HG03095 (cell line): ENCODE results near the gene MAST3.
"Not testable (repeated sequence)": the region's sequence is repeated elsewhere in the genome, so short reads cannot be mapped to it uniquely, and the experiment has no call there.

Experiments
- ATAC-seq: cut with Tn5 transposase; IDR thresholded peaks from one replicate; pipeline ENCODE4 v1.9.1; 2021; ENCODE audit warnings: moderate library complexity; ENCODE audit not compliant: unreplicated experiment

Gene MAST3

DNA sequence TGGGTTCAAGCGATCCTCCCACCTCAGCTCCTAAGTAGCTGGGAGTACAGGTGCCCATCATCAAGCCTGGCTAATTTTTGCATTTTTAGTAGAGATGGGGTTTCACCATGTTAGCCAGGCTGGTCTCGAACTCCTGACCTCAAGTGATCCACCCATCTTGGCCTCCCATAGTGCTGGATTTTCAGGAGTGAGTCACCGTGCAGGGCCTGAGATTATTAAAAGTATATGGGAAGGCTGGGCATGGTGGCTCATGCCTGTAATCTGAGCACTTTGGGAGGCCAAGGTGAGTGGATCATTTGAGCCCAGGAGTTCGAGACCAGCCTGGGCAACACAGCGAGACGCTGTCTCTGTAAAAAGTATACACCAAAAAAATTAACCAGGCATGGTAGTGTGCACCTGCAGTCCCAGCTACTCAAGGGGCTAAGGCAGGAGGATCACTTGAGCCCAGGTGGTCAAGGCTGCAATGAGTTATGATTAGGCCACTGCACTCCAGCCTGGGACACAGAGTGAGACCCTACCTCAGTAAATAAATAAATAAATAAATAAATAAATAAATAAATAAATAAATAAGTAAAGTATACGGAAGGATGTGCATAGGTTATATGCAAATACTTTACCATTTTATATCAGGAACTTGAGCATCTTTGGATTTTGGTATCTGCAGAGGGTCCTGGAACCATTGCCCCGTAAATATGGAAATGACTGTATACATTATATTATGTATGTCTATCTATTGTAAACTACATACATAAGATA is 11.7 kb upstream of the MAST3 start:
- no peak for ATAC-seq

DNA sequence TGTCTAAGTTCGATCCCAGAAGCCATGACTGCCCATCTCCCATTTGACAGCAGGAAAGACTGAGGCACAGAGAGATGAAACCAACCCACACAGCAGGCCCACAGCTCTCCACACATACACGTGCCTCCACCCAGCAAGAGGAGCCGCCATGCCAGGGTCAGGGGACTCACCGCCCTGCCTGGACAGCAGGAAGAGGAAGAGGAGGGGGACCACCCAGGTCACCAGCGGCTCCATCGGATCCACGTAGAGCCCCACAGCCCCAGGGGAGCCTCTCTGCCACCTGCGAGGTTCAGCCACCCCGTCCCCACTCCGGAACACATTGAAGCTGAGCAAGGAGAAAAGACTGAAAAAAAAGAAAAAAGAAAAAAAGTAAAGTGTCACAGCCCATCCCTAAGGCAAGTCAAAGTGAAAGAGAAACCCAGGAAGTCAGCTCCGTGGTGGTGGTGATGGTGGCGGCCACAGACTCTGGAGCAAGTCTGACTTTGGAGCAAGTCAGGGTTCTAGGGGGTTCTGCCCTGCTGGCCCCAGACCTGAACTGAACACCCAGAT is 10.9 kb upstream of the MAST3 start, which contains the start of gene IL12RB1:
IL12RB1 (minus strand) TSS at position 345 of the 549 bp plus-strand sequence; CDS start at position 234, 111 bp downstream.
- ATAC-seq = no peak

DNA sequence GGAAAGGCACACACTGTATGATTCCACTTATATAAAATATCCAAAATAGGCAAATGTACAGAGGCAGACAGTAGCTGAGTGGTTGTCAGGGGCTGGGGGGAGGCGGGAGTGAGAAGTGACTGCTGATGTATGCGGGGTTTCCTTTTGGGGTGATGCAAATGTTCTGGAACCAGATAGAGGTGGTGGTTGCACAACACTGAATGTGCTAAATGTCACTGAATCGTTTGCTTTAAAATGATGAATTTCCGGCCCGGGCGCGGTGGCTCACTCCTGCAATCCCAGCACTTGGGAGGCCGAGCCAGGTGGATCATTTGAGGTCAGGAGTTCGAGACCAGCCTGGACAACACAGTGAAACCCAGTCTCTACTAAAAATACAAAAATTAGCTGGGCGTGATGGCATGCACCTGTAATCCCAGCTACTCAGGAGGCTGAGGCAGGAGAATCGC is 8.5 kb upstream of the MAST3 start:
- ATAC-seq = not testable (repeated sequence)

DNA sequence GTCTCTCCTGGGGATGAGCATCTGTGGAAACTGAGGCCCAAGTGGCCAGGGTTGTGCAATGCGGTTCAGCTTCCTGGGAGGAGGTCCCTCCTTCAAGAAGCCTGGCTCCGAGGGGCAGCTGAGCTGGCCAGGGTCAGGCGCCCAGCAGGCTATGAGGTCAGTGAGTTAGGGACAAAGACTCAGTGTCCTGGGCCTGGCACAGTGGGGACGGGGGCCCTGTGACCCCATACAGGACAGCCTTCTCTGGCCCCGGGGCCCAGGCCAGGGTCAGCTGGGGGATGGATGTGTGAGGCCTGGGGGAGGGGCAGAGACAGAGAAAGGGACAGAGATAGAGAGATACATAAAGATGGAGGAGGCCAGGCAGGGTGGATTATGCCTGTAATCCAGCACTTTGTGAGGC is 7.9 kb upstream of the MAST3 start:
- no peak for ATAC-seq

DNA sequence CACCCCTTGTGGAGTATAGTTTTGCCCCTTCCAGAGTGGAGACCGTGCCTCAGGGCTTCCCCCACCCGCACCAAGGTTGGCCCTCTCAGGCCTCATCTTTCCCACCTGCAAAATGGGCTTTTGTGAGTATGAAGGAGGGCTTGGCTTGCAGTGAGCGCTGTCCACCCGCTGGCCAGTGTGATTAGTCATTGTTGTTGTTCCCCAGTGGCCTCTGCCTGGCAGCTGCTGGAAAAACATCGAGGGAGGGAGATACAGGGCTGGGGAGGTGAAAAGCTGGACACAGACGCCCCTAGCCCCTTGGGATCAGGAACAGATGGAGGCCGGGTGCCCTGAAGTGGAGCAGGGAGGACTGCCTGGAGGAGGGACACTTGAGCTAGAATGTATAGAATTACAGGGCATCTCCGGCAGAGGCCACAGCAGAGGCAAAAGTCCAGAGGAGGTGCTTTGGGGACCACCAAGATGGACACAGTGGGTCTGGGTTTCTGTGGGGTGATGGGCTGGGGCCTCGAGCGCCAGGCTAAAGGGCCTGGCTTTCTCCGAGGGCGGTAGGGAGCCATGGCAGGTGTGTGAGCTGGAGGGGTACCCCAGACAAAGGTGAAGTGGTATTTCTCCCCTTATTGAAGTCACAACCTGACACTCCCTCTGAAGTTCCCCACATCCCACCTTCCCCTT is 6.9 kb upstream of the MAST3 start:
- no peak for ATAC-seq

DNA sequence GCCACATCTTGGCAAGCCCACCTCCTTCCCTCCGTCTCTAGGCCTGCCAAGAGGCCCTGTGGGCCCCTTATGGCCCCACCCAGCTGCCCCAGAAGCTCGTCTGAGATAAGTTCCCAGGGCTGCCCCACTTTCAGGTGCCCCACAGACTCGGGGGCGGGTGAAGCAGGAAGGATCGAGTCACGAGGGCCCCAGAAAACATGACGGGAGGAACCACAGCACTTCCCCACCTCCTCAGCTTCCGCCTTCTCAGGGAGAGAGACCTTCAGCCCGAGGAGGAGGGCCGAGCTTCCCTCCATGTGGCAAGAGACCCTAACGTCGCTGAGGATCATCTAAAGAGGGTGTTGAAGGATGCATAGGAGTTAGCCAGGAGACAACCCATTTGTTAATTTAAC is 6.4 kb upstream of the MAST3 start:
- no peak for ATAC-seq

DNA sequence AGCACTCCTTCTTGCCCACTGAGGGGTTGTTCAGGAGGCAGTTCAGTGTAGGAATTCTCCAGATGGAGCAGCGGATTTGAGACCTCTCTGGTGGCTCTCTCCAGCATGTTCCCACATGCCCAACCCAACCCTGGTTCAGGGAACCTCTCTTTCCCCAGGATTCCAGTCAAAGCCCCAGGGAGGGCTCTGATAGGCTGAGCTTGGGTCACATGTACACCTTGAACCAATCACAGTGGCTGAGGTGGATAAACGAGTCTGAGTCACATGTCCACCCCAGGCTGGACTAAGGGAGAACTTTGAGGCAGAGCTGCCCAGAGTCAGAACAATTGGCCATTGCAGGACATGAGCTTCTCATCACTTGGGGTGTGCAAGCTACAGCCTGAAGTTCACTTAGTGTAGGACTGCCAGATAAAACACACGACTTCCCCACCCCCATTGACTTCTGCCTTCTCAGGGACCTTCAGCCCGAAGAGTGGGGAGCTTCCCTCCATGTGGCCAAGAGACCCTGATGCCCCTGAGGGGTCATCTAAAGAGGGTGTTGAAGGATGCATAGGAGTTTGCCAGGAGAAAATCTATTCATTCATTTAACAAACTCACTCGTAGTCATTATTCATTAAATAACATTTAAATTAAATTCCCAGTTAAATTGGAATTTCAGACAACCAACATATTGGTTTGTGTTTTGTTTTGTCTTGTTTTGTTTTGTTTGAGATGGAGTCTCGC is 4.0 kb upstream of the MAST3 start:
- ATAC-seq = no peak

DNA sequence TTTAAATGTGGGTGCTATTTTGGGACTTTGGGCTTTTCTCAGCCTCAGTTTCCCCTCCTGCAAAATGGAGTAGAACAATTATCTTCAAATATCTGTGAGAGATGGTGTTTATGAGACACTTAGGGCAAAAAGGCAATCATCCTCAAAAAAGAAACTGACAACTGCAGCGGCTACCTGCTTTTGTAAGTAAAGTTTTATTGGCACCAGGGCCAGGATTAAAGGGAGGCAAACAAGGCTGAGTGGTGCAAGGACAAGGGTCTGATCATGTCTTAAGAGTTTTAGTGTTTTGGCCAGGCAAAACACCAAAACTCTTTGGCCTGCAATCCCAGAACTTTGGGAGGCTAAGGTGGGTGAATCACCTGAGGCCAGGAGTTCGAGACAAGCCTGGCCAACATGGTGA is 1.3 kb upstream of the MAST3 start:
- no peak for ATAC-seq

DNA sequence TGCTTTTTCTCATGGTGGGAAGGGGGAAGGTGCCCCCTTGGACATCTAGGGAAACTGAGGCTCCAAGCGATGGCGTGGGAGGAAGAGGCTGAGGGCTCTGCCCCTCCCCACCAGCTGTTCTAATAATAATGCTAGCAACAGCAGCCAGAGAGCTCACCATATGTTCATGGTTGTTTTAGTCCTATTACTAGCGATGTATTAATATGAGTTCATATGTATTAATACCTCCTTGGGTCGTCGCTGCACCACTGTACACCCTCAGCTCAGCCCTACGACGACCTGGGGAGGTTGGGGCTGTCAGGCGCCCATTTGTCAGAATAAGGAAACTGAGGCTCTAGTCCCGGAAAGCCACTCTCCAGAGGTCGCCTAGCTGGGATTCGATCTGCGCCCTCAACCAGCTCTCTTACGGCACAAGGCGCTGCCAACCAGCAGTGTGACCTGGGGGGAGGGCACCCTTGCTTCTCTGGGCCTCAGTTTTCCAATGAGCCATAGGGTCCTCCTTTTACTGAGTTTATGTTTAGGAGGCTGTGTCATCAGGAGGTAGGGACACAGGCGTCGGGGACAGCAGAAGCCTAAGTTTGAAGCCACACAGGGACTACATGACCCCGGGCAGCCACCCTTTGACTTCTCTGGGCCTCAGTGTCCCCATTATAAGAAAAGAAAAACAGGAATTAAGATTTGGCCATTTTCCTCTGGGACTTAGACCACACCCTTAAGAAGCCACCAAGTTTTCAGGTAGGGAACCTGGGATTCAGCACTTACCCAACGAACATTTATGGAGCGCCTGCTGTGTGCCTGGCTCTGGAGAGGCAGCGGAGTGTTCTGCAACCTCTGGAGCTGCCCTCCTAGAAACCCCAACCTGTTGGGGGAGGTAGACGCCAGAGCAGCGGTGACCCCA is 664 bp downstream of the MAST3 start:
- no peak for ATAC-seq

DNA sequence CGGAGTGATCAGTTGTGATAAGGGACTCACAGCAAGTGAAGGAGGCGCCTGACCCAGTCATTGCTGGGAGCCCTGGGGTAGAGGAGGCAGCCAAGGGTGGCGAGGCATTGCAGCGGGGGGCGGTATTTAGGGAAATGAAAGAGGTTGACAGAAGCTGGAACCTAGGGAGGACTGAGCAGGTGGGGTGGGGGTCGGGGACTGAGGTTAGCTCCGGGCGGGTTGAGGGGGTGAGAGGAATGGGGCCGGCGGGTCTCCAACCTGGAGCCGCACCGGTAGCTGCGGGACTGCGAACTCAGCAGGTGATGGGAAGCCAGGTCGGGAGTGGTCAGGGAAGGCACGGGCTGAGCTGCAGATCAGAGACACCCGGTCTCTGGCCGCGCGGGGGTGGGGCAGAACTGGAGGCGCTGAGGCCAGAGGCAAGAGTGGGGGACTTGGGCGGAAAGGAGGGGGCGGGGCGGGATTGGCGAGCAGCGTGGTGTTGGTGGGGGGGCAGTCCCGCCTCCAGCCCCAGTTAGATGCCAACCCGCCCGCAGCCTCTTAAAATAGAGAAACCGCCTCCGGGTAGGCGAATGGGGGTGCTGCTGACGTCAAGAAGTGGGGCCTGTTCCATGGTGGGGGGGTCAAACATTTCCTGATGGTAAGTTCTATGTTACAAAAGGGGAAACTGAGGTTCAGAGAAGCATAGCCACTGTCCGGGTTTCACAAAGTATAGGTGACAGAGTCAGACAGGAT is 1.5 kb downstream of the MAST3 start:
- ATAC-seq = peak; percentile 50

DNA sequence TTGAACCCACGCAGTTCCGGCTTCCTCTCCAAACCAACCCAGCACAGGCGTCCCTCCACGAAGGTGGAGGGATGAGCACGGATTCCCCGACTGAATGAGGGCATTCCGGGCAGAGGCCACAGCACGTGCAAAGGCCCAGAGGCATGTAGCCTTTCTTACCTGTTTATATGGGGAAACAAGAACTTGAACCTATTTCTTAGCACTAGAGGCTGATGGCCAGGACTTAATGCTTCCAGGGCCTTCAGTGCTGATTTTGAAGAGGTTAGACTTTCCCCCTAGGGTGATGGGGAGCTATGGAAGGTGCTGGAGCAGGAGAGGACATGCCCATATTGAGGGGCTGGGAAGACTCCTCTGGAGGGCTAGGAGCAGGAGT is 2.0 kb downstream of the MAST3 start:
- no peak for ATAC-seq

DNA sequence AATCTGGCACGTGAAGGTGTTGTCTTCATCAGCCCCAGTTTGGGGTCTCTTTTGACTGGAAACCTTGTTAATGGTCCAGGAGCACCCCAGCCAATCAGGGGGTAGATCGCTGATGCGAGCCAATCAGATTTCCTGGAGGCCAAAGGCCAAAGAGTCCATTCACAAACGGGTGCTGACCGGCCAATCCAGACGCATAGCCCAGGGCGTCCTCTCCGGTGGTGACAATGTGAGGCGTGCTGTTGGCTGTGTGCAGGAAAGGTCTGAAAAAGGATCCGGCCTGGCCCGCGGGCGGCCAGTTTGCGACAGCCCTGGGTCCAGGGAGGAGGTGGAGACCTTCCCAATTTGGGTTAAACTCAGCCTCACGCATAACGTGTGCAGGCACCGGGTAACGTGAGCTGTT is 3.1 kb downstream of the MAST3 start:
- no peak for ATAC-seq

DNA sequence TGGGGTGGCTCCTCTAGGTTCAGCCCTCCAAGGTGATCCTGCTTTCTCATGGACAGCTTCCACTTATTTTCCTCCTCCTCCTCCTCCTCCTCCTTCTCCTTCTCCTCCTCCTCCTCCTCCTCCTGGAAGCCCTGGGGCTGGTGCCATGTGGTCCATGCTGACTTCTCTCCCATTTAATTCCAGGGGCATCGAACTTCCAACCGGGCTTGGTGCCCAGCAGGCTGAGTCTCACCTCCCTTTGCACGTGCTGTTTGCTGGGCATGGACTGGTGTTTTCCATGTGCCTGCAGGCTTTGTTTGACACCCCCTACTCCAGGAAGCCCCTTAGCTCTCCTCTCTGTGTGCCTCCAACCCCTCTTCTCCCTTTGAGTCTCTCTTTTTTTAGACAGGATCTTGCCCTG is 3.7 kb downstream of the MAST3 start:
- ATAC-seq = no peak

DNA sequence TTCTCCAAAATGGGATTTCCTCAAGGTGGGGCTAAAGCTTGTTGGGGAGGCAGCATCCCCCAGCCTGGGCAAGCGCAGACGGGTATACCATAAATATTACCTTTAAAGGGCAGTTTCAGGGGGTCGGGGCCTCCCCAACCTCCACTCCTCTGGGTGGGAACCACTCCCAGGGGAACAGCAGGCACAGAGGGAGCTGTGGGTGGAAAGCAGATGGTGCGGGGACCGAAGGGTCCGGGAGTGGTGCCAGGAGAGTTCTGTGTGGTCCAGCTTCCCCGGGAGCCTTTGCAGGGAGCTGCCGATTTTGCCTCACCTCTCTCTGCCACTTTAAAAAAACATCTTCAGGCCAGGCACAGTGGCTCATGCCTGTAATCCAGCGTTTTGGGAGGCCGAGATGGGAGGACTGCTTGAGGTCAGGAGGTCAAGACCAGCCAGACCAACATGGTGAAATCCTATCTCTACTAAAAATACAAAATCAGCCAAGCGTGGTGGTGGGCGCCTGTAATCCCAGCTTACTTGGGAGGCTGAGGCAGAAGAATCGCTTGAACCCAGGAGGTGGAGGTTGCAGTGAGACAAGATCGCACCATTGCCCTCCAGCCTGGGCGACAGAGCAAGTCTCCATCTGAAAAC is 5.5 kb downstream of the MAST3 start:
- no peak for ATAC-seq

DNA sequence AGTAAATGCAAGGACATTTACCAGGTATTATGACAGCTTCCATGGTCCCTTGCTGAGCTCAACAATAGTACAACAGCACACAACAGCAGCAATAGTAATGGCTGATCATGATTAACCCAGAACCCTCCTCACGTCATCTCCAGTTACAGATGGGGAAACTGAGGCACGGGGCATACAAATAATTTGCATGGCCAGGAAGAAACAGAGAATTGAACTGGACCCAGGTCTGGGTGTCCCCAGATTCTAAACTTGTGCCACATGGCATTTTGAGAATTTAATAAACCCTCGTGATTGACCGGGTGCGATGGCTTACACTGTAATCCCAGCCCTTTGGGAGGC is 7.2 kb downstream of the MAST3 start:
- no peak for ATAC-seq

DNA sequence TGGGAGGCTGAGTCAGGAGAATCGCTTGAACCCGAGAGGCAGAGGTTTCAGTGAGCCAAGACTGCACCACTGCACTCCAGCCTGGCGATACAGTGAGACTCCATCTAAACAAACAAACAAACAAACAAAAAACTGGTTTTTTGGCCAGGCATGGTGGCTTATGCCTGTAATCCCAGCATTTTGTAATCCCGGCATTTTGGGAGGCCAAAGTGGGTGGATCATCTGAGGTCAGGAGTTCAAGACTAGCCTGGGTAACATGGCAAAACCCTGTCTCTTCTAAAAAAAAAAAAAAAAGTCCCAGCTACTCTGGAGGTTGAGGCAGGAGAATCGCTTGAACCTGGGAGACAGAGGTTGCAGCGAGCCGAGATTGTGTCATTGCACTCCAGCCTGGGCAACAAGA is 7.7 kb downstream of the MAST3 start:
- not testable (repeated sequence) for ATAC-seq

DNA sequence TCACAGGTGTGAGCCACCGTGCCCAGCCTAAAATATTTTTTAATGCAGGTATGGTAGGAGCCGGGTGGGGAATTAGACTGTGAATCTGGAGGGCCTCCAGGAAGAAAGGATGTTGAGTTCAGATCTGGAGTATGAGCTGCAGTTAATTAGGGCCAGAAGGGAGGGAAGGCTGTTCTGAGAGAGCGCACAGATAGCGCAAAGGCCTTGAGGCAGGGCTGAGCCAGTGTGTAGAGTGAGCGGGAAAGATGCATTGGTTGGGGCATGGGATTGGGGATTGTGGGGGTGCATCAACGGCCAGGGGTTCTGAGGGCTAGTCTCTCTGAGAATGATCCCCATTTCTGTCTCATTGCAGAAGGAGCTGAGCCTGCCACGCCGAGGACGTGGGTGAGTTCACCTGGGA is 9.7 kb downstream of the MAST3 start:
- no peak for ATAC-seq

DNA sequence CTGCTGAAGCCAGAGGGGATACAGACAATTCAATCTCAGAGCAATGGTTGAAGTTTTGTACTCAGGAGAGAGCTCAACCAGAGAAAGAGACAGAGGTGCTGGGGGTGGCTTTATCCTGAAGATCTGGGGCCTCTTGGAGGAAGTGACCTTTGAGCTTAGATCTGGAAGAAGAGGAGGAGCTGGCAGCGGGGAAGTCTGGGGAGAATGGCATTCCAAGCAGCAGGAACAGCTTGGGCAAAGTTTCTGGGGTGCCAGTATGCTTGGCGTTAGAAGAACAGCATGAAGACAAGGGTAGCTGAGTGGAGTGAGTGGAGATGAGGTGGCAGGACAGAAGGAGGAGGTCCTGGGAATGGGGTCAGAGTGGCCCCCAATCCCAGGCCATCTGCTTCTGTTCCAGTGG is 11.3 kb downstream of the MAST3 start:
- no peak for ATAC-seq

DNA sequence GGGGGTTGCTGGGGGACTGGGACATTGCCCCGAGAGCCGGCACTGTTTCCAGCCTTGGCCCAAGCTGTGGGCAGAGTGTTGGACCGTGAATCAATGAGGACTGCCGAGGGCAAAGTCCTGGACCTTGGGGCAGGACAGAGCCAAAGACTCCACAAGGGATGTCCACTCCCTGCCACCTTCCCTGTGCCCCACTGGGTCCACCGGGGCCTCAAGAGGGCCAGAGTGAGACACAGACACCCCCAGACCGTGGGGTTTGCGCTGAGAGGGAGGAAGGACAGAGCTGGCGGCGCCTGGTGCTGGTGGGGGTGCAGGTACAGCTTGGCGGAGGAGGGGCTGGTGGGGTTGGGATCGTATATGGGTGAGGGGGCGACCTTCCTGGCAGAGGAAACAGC is 11.8 kb downstream of the MAST3 start:
- ATAC-seq = no peak
